IMR-90 (cell line): Measurements from ENCODE around the gene NCDN. TPM values are rescaled to one million over a fixed set of nuclear protein-coding genes. Genes with fewer than 3 reads are reported as not detected.

Experiments used
- ATAC-seq: fragments of 200-7000 bp; cut with Tn5 transposase; 2 replicates; pipeline ENCODE4 v1.9.1; 2020; ENCODE audit warnings: low read depth, mild to moderate bottlenecking, moderate library complexity
- BruUV-seq: library from RNA; stranded (reverse); fragments of 400-500 nt; replicated peaks from 2 replicates; lab custom pipeline; 2021; lab: Mats Ljungman, UMichigan
- CTCF ChIA-PET: fragments of 300-600 bp; formaldehyde crosslinking; extraction: SDS; loops from one replicate; lab custom pipeline; 2021; ENCODE audit warnings: antibody characterized with exemption; lab: Yijun Ruan, JAX
- POLR2A ChIA-PET: fragments of 300-600 bp; sonication (Branson Sonifier 250); formaldehyde crosslinking; loops from one replicate; lab custom pipeline; 2022; ENCODE audit warnings: antibody characterized with exemption; ENCODE audit not compliant: unreplicated experiment; lab: Charles Lee
- DNase-seq: peaks from one replicate; pipeline ENCODE4 v3.0.0; 2013
- H2AFZ ChIP-seq: replicated peaks from 2 replicates; pipeline ENCODE3; 2013; ENCODE audit warnings: low read length, mild to moderate bottlenecking; ENCODE audit not compliant: poor library complexity
- H2AK5ac ChIP-seq: 2 replicates; pipeline ENCODE4 v1.6.1; 2013; ENCODE audit warnings: low read depth, low read length, inconsistent platforms
- H2AK9ac ChIP-seq: replicated peaks from 2 replicates; pipeline ENCODE3; 2013; ENCODE audit warnings: mild to moderate bottlenecking, low read depth, low read length, moderate library complexity; ENCODE audit not compliant: poor library complexity
- H2BK120ac ChIP-seq: 2 replicates; pipeline ENCODE4 v1.6.1; 2013; ENCODE audit warnings: low read depth, low read length, inconsistent platforms
- H2BK15ac ChIP-seq: 3 replicates; pipeline ENCODE4 v1.6.1; 2013; ENCODE audit warnings: low read depth, low read length, inconsistent platforms
- H2BK20ac ChIP-seq: 2 replicates; pipeline ENCODE4 v1.6.1; 2013; ENCODE audit warnings: low read depth, mild to moderate bottlenecking, inconsistent platforms, low read length, moderate library complexity
- H2BK5ac ChIP-seq: 2 replicates; pipeline ENCODE4 v1.6.1; 2013; ENCODE audit warnings: mild to moderate bottlenecking, low read depth, low read length, inconsistent platforms; ENCODE audit not compliant: poor library complexity, severe bottlenecking
- H3K14ac ChIP-seq: replicated peaks from 2 replicates; pipeline ENCODE4 v1.6.1; 2013; ENCODE audit warnings: low read depth, low read length, inconsistent platforms
- H3K18ac ChIP-seq: 2 replicates; pipeline ENCODE4 v1.6.1; 2013; ENCODE audit warnings: low read depth, low read length, control low read depth
- H3K23ac ChIP-seq: 2 replicates; pipeline ENCODE4 v1.6.1; 2013; ENCODE audit warnings: low read depth, low read length, inconsistent platforms
- H3K27ac ChIP-seq: 2 replicates; pipeline ENCODE4 v1.5.1; 2013; ENCODE audit warnings: mild to moderate bottlenecking, control low read depth, low read length; ENCODE audit not compliant: insufficient read depth
- H3K27me3 ChIP-seq: 2 replicates; pipeline ENCODE4 v1.6.1; 2013; ENCODE audit warnings: low read length; ENCODE audit not compliant: control insufficient read depth, insufficient read depth
- H3K36me3 ChIP-seq: 2 replicates; pipeline ENCODE4 v1.6.1; 2013; ENCODE audit warnings: low read length, mixed read lengths; ENCODE audit not compliant: control insufficient read depth, insufficient read depth
- H3K4ac ChIP-seq: 2 replicates; pipeline ENCODE4 v1.6.1; 2013; ENCODE audit warnings: low read depth, low read length, inconsistent platforms
- H3K4me1 ChIP-seq: 2 replicates; pipeline ENCODE4 v1.6.1; 2013; ENCODE audit warnings: low read length, mixed read lengths; ENCODE audit not compliant: control insufficient read depth, insufficient read depth
- H3K4me2 ChIP-seq: 2 replicates; pipeline ENCODE4 v1.6.1; 2013; ENCODE audit warnings: low read depth, mild to moderate bottlenecking, control low read depth, low read length, moderate library complexity
- H3K4me3 ChIP-seq: 2 replicates; pipeline ENCODE4 v1.5.1; 2013; ENCODE audit warnings: low read depth, mild to moderate bottlenecking, control low read depth, low read length, moderate library complexity; ENCODE audit not compliant: insufficient read depth
- H3K56ac ChIP-seq: 2 replicates; pipeline ENCODE4 v1.6.1; 2013; ENCODE audit warnings: low read length, inconsistent platforms; ENCODE audit not compliant: insufficient read depth; ENCODE audit errors: extremely low read depth
- H3K79me1 ChIP-seq, 2 experiments: 2 replicates each; pipeline ENCODE4 v1.6.1; 2013; ENCODE audit warnings: low read length in 2 of 2, inconsistent platforms in 1 of 2, low read depth in 1 of 2
- H3K9ac ChIP-seq: 2 replicates; pipeline ENCODE4 v1.6.1; 2013; ENCODE audit warnings: low read depth, low read length, control low read depth
- H3K9me1 ChIP-seq: 2 replicates; pipeline ENCODE4 v1.6.1; 2013; ENCODE audit warnings: low read length, inconsistent platforms; ENCODE audit not compliant: insufficient read depth
- H3K9me3 ChIP-seq: 2 replicates; pipeline ENCODE4 v1.6.1; 2013; ENCODE audit warnings: low read length; ENCODE audit not compliant: control insufficient read depth, insufficient read depth
- H4K20me1 ChIP-seq: 2 replicates; pipeline ENCODE4 v1.6.1; 2013; ENCODE audit warnings: low read length, inconsistent platforms; ENCODE audit not compliant: insufficient read depth
- H4K5ac ChIP-seq: 2 replicates; pipeline ENCODE4 v1.6.1; 2013; ENCODE audit warnings: mild to moderate bottlenecking, low read depth, low read length, control low read depth
- H4K8ac ChIP-seq, 2 experiments: 2 replicates each; pipeline ENCODE4 v1.6.1; 2013; ENCODE audit warnings: low read depth in 2 of 2, low read length in 2 of 2, control low read depth in 1 of 2, inconsistent platforms in 1 of 2
- H4K91ac ChIP-seq: 2 replicates; pipeline ENCODE4 v1.6.1; 2013; ENCODE audit warnings: low read depth, low read length, inconsistent platforms; ENCODE audit not compliant: insufficient read depth
- MAFK ChIP-seq: IDR thresholded peaks from 2 replicates; pipeline ENCODE4 v1.6.1; 2012; ENCODE audit warnings: low read depth, low read length, improper control_type of control experiment
- MXI1 ChIP-seq: IDR thresholded peaks from 2 replicates; pipeline ENCODE4 v1.6.1; 2012; ENCODE audit warnings: low read depth, mild to moderate bottlenecking, low read length, moderate library complexity, borderline replicate concordance
- POLR2A ChIP-seq: IDR thresholded peaks from 2 replicates; pipeline ENCODE4 v1.6.1; 2012; ENCODE audit warnings: mild to moderate bottlenecking, low read depth, low read length
- RAD21 ChIP-seq: IDR thresholded peaks from 2 replicates; pipeline ENCODE4 v1.6.1; 2012; ENCODE audit warnings: low read length, improper control_type of control experiment
- RCOR1 ChIP-seq: IDR thresholded peaks from 2 replicates; pipeline ENCODE4 v1.6.1; 2012; ENCODE audit warnings: mild to moderate bottlenecking, low read length, improper control_type of control experiment; ENCODE audit not compliant: insufficient replicate concordance
- RFX5 ChIP-seq: IDR thresholded peaks from 2 replicates; pipeline ENCODE4 v1.8.0; 2012; ENCODE audit warnings: low read depth, mild to moderate bottlenecking, low read length, moderate library complexity
- SMC3 ChIP-seq: fragments of 150-350 bp; IDR thresholded peaks from 2 replicates; pipeline ENCODE4 v1.6.1; 2016; ENCODE audit warnings: low read depth, mild to moderate bottlenecking, antibody characterized with exemption, low read length, moderate library complexity
- WGBS, 2 experiments: methylation state at CpG; one replicate each; pipeline versions ENCODE4 v1.1.5 to v1.1.7; 2013; ENCODE audit warnings: missing lambda C conversion rate in 2 of 2; ENCODE audit not compliant: insufficient read length in 1 of 2; ENCODE audit errors: extremely low coverage in 2 of 2; 5-methylcytosine and 5-hydroxymethylcytosine counted together
- dilution Hi-C: fragments of 300-500 bp; cut with HindIII; formaldehyde crosslinking; loops from one replicate; pipeline ENCODE4 v1.14.3; 2018; ENCODE audit warnings: low sequenced_read_pairs; ENCODE audit not compliant: unreplicated experiment
- in situ Hi-C: fragments of 300-500 bp; cut with MboI; formaldehyde crosslinking; loops from 3 replicates; pipeline ENCODE4 v1.14.3; 2019; ENCODE audit warnings: low sequenced_read_pairs, inconsistent platforms, mixed read lengths
- intact Hi-C: fragments of 100-400 bp; cut with micrococcal nuclease; formaldehyde crosslinking; loops from 2 replicates; pipeline ENCODE4 v1.10.0; 2022
- polyA plus RNA-seq, 3 experiments: library from polyadenylated mRNA; depleted of rRNA; stranded (reverse); fragments of >200 nt; gene quantifications; 2 replicates each; pipeline ENCODE4 v1.2.3, GENCODE V29; 2012; ENCODE audit warnings: low replicate concordance in 1 of 3
- total RNA-seq: library from RNA; depleted of rRNA; stranded (reverse); fragments of >200 nt; gene quantifications from 2 replicates; pipeline ENCODE4 v1.2.3, GENCODE V29; 2012
- TF ChIP-seq, protein P1 (sequence below): fragments of 150-350 bp; IDR thresholded peaks from 2 replicates; pipeline ENCODE4 v1.6.1; 2016; ENCODE audit warnings: low read depth, mild to moderate bottlenecking, low read length, moderate library complexity, borderline replicate concordance

NCDN gene
- total and polyA plus RNA-seq, 2 of the 4 experiments (the other 2 are of a cell fraction): 10.0 to 38.8 TPM

- dilution Hi-C loops: no loop called here
- H3K18ac ChIP-seq: no peak overlapping the region
- ChIA-PET POLR2A (interaction anchor here (1.1 kb wide), 1 partner anchor 109 kb away, joined by 4 read pairs; no protein-coding TSS in a partner anchor), CTCF (interaction anchor here (1.2 kb wide), 1 partner anchor 111 kb away, joined by 3 read pairs; no protein-coding TSS in a partner anchor)
- no peak overlapping the region; the same call in 1 of the 2 replicates for H3K23ac ChIP-seq
- H2AFZ ChIP-seq: peak overlapping the region; percentile 21
- H2BK120ac ChIP-seq: no peak overlapping the region
- TF ChIP-seq MAFK (no peak), RFX5 (no peak), POLR2A (no peak), RCOR1 (no peak), MXI1 (no peak), SMC3 (no peak), RAD21 (no peak)
- TF ChIP-seq, protein P1, sequence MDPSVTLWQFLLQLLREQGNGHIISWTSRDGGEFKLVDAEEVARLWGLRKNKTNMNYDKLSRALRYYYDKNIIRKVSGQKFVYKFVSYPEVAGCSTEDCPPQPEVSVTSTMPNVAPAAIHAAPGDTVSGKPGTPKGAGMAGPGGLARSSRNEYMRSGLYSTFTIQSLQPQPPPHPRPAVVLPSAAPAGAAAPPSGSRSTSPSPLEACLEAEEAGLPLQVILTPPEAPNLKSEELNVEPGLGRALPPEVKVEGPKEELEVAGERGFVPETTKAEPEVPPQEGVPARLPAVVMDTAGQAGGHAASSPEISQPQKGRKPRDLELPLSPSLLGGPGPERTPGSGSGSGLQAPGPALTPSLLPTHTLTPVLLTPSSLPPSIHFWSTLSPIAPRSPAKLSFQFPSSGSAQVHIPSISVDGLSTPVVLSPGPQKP: no peak
- H3K14ac ChIP-seq: no peak overlapping the region
- no peak overlapping the region for H2AK5ac ChIP-seq
- H4K8ac ChIP-seq: no peak overlapping the region
- H4K91ac ChIP-seq: no peak overlapping the region
- no peak overlapping the region for H3K4me2 ChIP-seq
- peaks cover 42% of the 10 kb centered on the region for H4K20me1 ChIP-seq
- no TSS peak for BruUV-seq
- in situ Hi-C loops: loop anchor here (5.0 to 10.0 kb wide), 2 partner anchors 109 to 367 kb away; partner anchors contain the start of gene SFPQ
- H3K9me1 ChIP-seq: no peaks in the 10 kb centered on the region
- H3K9me3 ChIP-seq: no peaks in the 10 kb centered on the region
- peak overlapping the region; percentile 63 for H2AK9ac ChIP-seq
- H3K27me3 ChIP-seq: no peaks in the 10 kb centered on the region
- no peak overlapping the region for H2BK20ac ChIP-seq
- no peak overlapping the region for H3K4ac ChIP-seq
- H3K9ac ChIP-seq: no peak overlapping the region
- intact Hi-C loops: no loop called here
- no peak overlapping the region for H3K56ac ChIP-seq
- no peak for DNase-seq
- H3K4me3 ChIP-seq: no peak overlapping the region
- no peak overlapping the region for H3K27ac ChIP-seq
- 81% methylated on average over 3 of the region's 11 CpGs; no CpG with 5 or more reads in 1 of the 2 experiments for WGBS, 2 experiments
- no peak overlapping the region for H4K5ac ChIP-seq
- peaks cover 10 to 43% of the 10 kb centered on the region in 2 experiments for H3K79me1 ChIP-seq
- H3K36me3 ChIP-seq: peaks cover 34% of the 10 kb centered on the region
- H3K4me1 ChIP-seq: peaks cover 5% of the 10 kb centered on the region; the same call in 1 of the 2 replicates
- H2BK15ac ChIP-seq: no peak overlapping the region; the same call in 2 of the 3 replicates
- no peak for ATAC-seq
- no peak overlapping the region for H2BK5ac ChIP-seq
Measured at GRCh38 chr1:35561297-35561971, 3.8 kb downstream of the NCDN start.
